ENCODE measurements around the gene CTNNA3. TPM values are rescaled to one million over a fixed set of nuclear protein-coding genes. Genes with fewer than 3 reads are reported as not detected.

The CTNNA3 gene
- total RNA-seq, 2 donors from 2014 or later = not detected

- Mint-ChIP-seq H3K27ac (no peak overlapping the region), H3K4me3 (no peak overlapping the region), H3K36me3 (peaks cover 6% of the 10 kb centered on the region), H3K4me1 (ENCODE audit: low read depth in 2 of 2) (no peaks in the 10 kb centered on the region), H3K9me3 (peaks cover 16% of the 10 kb centered on the region), H3K27me3 (no peaks in the 10 kb centered on the region)
- DNase-seq (ENCODE audit: low spot score) (no peak), ATAC-seq (no peak)
These were observed 1731.8 kb downstream of the CTNNA3 start for GRCh38 chr10:65964205-65964604.

GRCh38 chr10:65952086-65952485, 1743.9 kb downstream of the CTNNA3 start:
- ATAC-seq (no peak), DNase-seq (ENCODE audit: low spot score) (no peak)
- H3K36me3 Mint-ChIP-seq = peaks cover 7% of the 10 kb centered on the region
- H3K27me3 Mint-ChIP-seq = no peaks in the 10 kb centered on the region
- no peak overlapping the region for H3K27ac Mint-ChIP-seq
- H3K4me1 Mint-ChIP-seq (ENCODE audit: low read depth in 2 of 2) = no peaks in the 10 kb centered on the region
- H3K4me3 Mint-ChIP-seq = no peak overlapping the region
- peaks cover 42% of the 10 kb centered on the region for H3K9me3 Mint-ChIP-seq

DNA sequence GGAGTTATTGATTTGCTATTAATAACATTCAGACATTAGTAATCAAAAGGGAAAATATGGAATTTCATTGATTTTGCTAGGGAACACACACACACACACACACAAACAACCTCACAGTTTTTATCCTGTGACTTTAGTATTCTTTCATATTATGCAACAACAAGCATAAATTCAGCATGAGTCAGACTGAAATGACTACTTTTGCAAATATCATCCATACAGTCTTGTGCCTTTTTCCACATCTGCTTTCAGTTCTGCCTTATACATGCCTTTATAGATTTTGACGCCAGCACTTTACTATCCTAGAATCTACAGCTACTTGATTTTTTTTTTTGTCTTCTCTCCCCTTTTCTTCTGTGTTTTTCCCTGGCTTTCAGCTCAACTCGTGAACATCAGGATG, 1745.9 kb downstream of the CTNNA3 start:
- DNase-seq (ENCODE audit: low spot score) = no peak
- ATAC-seq = no peak

GRCh38 chr10:65949526-65949925, 1746.5 kb downstream of the CTNNA3 start:
- Mint-ChIP-seq H3K4me3 (no peak overlapping the region), H3K27ac (no peak overlapping the region), H3K4me1 (ENCODE audit: low read depth in 2 of 2) (no peaks in the 10 kb centered on the region), H3K9me3 (peaks cover 25% of the 10 kb centered on the region), H3K27me3 (no peaks in the 10 kb centered on the region), H3K36me3 (no peaks in the 10 kb centered on the region)
- DNase-seq (ENCODE audit: low spot score) (no peak), ATAC-seq (no peak)

More for the DNA sequence above, 1745.9 kb downstream of the CTNNA3 start:
- no peaks in the 10 kb centered on the region for H3K4me1 Mint-ChIP-seq (ENCODE audit: low read depth in 2 of 2)
- H3K27ac Mint-ChIP-seq = no peak overlapping the region
- no peak overlapping the region for H3K4me3 Mint-ChIP-seq
- H3K9me3 Mint-ChIP-seq = peaks cover 31% of the 10 kb centered on the region
- no peaks in the 10 kb centered on the region for H3K36me3 Mint-ChIP-seq
- H3K27me3 Mint-ChIP-seq = no peaks in the 10 kb centered on the region

DNA sequence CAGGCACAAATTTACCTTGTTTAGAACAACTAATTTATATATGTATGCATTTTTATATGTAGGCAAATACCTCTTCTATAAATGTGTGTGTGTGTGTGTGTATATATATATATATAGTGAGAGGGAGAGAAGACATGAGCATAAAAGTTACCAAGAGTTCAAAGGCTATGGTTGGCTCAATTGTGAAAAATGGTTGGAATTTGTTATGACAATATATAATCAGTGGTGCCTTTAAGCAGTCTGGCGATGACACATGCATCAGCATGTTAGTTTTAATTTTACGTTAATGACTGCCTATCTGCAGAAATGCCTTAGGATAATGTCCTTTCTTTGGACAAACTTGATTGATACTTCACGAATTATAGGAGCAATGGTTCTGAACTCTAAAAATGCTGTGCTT, 1750.9 kb downstream of the CTNNA3 start:
- Mint-ChIP-seq H3K27ac (no peak overlapping the region), H3K4me1 (ENCODE audit: low read depth in 2 of 2) (no peaks in the 10 kb centered on the region), H3K4me3 (no peak overlapping the region), H3K9me3 (peaks cover 8% of the 10 kb centered on the region), H3K27me3 (no peaks in the 10 kb centered on the region), H3K36me3 (no peaks in the 10 kb centered on the region)
- ATAC-seq (no peak), DNase-seq (ENCODE audit: low spot score) (no peak)

GRCh38 chr10:65943451-65943850, 1752.5 kb downstream of the CTNNA3 start:
- Mint-ChIP-seq H3K36me3 (no peaks in the 10 kb centered on the region), H3K27me3 (no peaks in the 10 kb centered on the region), H3K9me3 (peaks cover 10% of the 10 kb centered on the region), H3K4me3 (no peak overlapping the region), H3K27ac (no peak overlapping the region), H3K4me1 (ENCODE audit: low read depth in 2 of 2) (no peaks in the 10 kb centered on the region)
- DNase-seq (ENCODE audit: low spot score) = no peak
- ATAC-seq = no peak

- ATAC-seq = no peak
- Mint-ChIP-seq H3K4me3 (no peak overlapping the region), H3K27me3 (no peaks in the 10 kb centered on the region), H3K9me3 (peaks cover 3% of the 10 kb centered on the region), H3K27ac (no peak overlapping the region), H3K4me1 (ENCODE audit: low read depth in 2 of 2) (no peaks in the 10 kb centered on the region), H3K36me3 (no peaks in the 10 kb centered on the region)
- no peak for DNase-seq (ENCODE audit: low spot score)
These were observed 1755.0 kb downstream of the CTNNA3 start for GRCh38 chr10:65940816-65941662.

- DNase-seq (ENCODE audit: low spot score) (no peak), ATAC-seq (no peak)
- Mint-ChIP-seq H3K27me3 (no peaks in the 10 kb centered on the region), H3K9me3 (peaks cover 3% of the 10 kb centered on the region), H3K4me1 (ENCODE audit: low read depth in 2 of 2) (no peaks in the 10 kb centered on the region), H3K36me3 (no peaks in the 10 kb centered on the region), H3K4me3 (no peak overlapping the region), H3K27ac (no peak overlapping the region)
These were observed 1755.9 kb downstream of the CTNNA3 start for GRCh38 chr10:65940105-65940504.

GRCh38 chr10:65931291-65932070, 1764.5 kb downstream of the CTNNA3 start:
- Mint-ChIP-seq H3K4me3 (no peak overlapping the region), H3K36me3 (no peaks in the 10 kb centered on the region), H3K27me3 (no peaks in the 10 kb centered on the region), H3K9me3 (peaks cover 8% of the 10 kb centered on the region), H3K27ac (no peak overlapping the region), H3K4me1 (ENCODE audit: low read depth in 2 of 2) (no peaks in the 10 kb centered on the region)
- ATAC-seq = no peak
- no peak for DNase-seq (ENCODE audit: low spot score)

- Mint-ChIP-seq H3K4me1 (ENCODE audit: low read depth in 2 of 2) (no peaks in the 10 kb centered on the region), H3K27me3 (no peaks in the 10 kb centered on the region), H3K27ac (no peak overlapping the region), H3K4me3 (no peak overlapping the region), H3K36me3 (no peaks in the 10 kb centered on the region), H3K9me3 (peaks cover 17% of the 10 kb centered on the region)
- ATAC-seq = no peak
- no peak for DNase-seq (ENCODE audit: low spot score)
These were observed 1784.7 kb downstream of the CTNNA3 start for GRCh38 chr10:65911151-65911835.

DNA sequence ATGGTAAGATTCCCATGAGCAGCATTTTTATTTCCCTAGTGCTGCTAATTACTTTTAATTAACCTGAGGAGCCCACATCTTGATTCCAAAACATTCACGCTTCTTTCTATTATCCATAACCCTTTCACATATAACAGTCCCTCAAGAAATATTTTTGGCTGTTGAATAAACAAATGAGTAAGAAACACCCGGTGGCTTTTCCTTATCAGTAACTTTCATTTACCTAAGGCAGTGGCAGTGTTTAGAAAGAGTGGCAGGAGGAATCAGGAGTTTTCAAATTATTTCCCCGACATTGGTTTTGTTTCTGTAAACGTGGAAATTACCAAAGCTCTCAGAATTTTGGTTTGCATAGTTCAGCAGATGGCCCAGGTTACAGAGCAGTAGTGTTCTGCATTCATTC, 1785.8 kb downstream of the CTNNA3 start:
- Mint-ChIP-seq H3K4me1 (ENCODE audit: low read depth in 2 of 2) (no peaks in the 10 kb centered on the region), H3K4me3 (no peak overlapping the region), H3K36me3 (no peaks in the 10 kb centered on the region), H3K27me3 (no peaks in the 10 kb centered on the region), H3K9me3 (peaks cover 14% of the 10 kb centered on the region), H3K27ac (no peak overlapping the region)
- DNase-seq (ENCODE audit: low spot score) = no peak
- ATAC-seq = no peak

- no peaks in the 10 kb centered on the region for H3K27me3 Mint-ChIP-seq
- no peak for DNase-seq (ENCODE audit: low spot score)
- no peak for ATAC-seq
- no peaks in the 10 kb centered on the region for H3K4me1 Mint-ChIP-seq (ENCODE audit: low read depth in 2 of 2)
- peaks cover 5% of the 10 kb centered on the region for H3K36me3 Mint-ChIP-seq
- H3K4me3 Mint-ChIP-seq = no peak overlapping the region
- peaks cover 21% of the 10 kb centered on the region for H3K9me3 Mint-ChIP-seq
- H3K27ac Mint-ChIP-seq = no peak overlapping the region
These were observed 1788.7 kb downstream of the CTNNA3 start for GRCh38 chr10:65907199-65907712.

- ATAC-seq = no peak
- Mint-ChIP-seq H3K9me3 (peaks cover 16% of the 10 kb centered on the region), H3K27ac (no peak overlapping the region), H3K4me3 (no peak overlapping the region), H3K27me3 (no peaks in the 10 kb centered on the region), H3K36me3 (peaks cover 5% of the 10 kb centered on the region), H3K4me1 (ENCODE audit: low read depth in 2 of 2) (no peaks in the 10 kb centered on the region)
- DNase-seq (ENCODE audit: low spot score) = no peak
These were observed 1792.4 kb downstream of the CTNNA3 start for GRCh38 chr10:65903620-65904019.

GRCh38 chr10:65900271-65900670, 1795.7 kb downstream of the CTNNA3 start:
- H3K9me3 Mint-ChIP-seq = peaks cover 22% of the 10 kb centered on the region
- ATAC-seq = no peak
- H3K27me3 Mint-ChIP-seq = no peaks in the 10 kb centered on the region
- no peak for DNase-seq (ENCODE audit: low spot score)
- H3K4me1 Mint-ChIP-seq (ENCODE audit: low read depth in 2 of 2) = no peaks in the 10 kb centered on the region
- no peak overlapping the region for H3K4me3 Mint-ChIP-seq
- H3K36me3 Mint-ChIP-seq = peaks cover 5% of the 10 kb centered on the region
- H3K27ac Mint-ChIP-seq = no peak overlapping the region

All from natural killer cell treated with Interleukin-12 subunit alpha and Interleukin-12 subunit beta and Interleukin-15 and Interleukin-18, amount 100 ng/mL, for 72 hours (primary cell).